ENCODE measurements around the gene BIN2. TPM values are rescaled to one million over a fixed set of nuclear protein-coding genes. Genes with fewer than 3 reads are reported as not detected.

BIN2 gene
- total RNA-seq, 4 donors from 2014 or later: 0.68 to 1.9 (median 1.3) TPM

GRCh38 chr12:51326698-51327439 lies 2.9 kb upstream of the BIN2 start:
- 60% methylated on average over 7 of the region's 7 CpGs for WGBS
- no peak for DNase-seq (ENCODE audit: low spot score in 2 of 2)
- H3K9me3 ChIP-seq: no peaks in the 10 kb centered on the region
- no peaks in the 10 kb centered on the region for H3K27me3 ChIP-seq
- H3K4me3 ChIP-seq: no peak overlapping the region
- peaks cover 24% of the 10 kb centered on the region for H3K4me1 ChIP-seq
- H3K36me3 ChIP-seq: no peaks in the 10 kb centered on the region
- H3K27ac ChIP-seq: peak overlapping the region; percentile 49
- TF ChIP-seq POLR2AphosphoS5 (IDR thresholded peaks at IDR 0.05) (no peak), EP300 (IDR thresholded peaks at IDR 0.05) (no peak), CTCF (IDR thresholded peaks at IDR 0.05) (no peak), POLR2A (IDR thresholded peaks at IDR 0.05) (no peak)

- Histone ChIP-seq H3K4me1 (peaks cover 30% of the 10 kb centered on the region), H3K4me3 (no peak overlapping the region), H3K27me3 (no peaks in the 10 kb centered on the region), H3K36me3 (no peaks in the 10 kb centered on the region), H3K9me3 (no peaks in the 10 kb centered on the region), H3K27ac (peak overlapping the region; percentile 62)
- WGBS: 72% methylated on average over 4 of the region's 4 CpGs
- TF ChIP-seq POLR2AphosphoS5 (IDR thresholded peaks at IDR 0.05) (no peak), POLR2A (IDR thresholded peaks at IDR 0.05) (no peak), CTCF (IDR thresholded peaks at IDR 0.05) (no peak), EP300 (IDR thresholded peaks at IDR 0.05) (no peak)
- DNase-seq (ENCODE audit: low spot score in 2 of 2): no peak
Observed at GRCh38 chr12:51324953-51325352, 979 bp upstream of the BIN2 start.

DNA sequence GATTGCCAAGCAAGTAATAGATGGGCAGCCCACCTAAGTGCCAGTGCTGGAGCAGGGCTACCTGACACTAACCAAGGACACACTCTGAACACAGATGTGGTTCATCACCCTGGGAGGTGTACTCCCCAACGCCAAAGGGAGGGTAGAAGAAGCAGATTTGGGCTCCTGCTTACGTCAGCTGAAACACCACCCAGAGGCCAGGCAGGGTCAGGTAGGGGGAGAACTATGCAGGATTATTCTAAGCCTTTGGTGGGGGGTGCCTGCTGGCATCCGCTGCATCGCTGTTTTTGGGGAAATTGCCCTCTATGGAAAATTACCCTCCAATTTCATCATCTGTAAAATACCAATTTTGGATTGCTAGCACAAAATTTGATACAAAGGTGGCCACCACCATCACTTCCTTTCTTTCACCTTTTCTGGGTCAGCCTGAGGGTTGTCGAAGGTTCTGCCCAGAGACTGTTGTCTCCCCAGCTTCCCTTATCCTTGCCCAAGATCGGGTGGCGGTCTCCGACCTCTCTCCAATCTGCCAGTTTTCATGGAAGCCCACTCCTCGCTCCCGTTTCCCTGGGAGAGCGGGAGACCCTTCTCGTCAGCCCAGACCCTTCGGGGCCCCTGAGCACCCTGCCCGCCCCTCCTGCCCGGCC lies 535 bp downstream of the BIN2 start:
- H3K9me3 ChIP-seq: no peaks in the 10 kb centered on the region
- TF ChIP-seq POLR2A (IDR thresholded peaks at IDR 0.05): no peak
- no peak for TF ChIP-seq CTCF (IDR thresholded peaks at IDR 0.05)
- TF ChIP-seq POLR2AphosphoS5 (IDR thresholded peaks at IDR 0.05): no peak
- TF ChIP-seq EP300 (IDR thresholded peaks at IDR 0.05): no peak
- H3K27me3 ChIP-seq: no peaks in the 10 kb centered on the region
- no peaks in the 10 kb centered on the region for H3K36me3 ChIP-seq
- peak overlapping the region; percentile 22 for H3K4me3 ChIP-seq
- DNase-seq (ENCODE audit: low spot score in 2 of 2): no peak
- peaks cover 38% of the 10 kb centered on the region for H3K4me1 ChIP-seq
- 83% methylated on average over 15 of the region's 15 CpGs for WGBS
- H3K27ac ChIP-seq: peak overlapping the region; percentile 62

DNA sequence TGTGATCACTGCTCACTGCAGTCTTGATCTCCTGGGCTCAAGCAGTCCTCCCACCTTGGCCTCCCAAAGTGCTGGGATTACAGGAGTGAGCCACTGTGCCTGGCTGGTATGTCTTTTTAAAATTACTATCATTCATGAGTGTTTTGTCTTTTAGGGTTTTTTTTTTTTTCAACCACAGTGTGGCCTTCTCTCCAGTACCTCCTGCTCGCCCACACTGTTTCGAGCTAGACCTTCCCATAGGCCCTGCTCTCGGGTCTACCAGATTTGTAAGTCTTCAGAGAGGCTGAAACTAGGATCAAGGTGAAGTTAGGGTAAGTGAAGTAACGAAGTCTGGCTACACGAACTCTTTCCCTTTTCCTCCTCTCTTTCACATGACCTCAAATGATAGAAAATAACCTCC lies 1.5 kb downstream of the BIN2 start:
- no peak overlapping the region for H3K27ac ChIP-seq

More for the DNA sequence above, 1.5 kb downstream of the BIN2 start:
- Histone ChIP-seq H3K9me3 (no peaks in the 10 kb centered on the region), H3K4me1 (peaks cover 38% of the 10 kb centered on the region), H3K27me3 (no peaks in the 10 kb centered on the region), H3K36me3 (no peaks in the 10 kb centered on the region), H3K4me3 (peak overlapping the region; percentile 7)
- no peak for DNase-seq (ENCODE audit: low spot score in 2 of 2)
- WGBS: 76% methylated on average over 5 of the region's 5 CpGs
- TF ChIP-seq CTCF (IDR thresholded peaks at IDR 0.05) (no peak), POLR2A (IDR thresholded peaks at IDR 0.05) (no peak), POLR2AphosphoS5 (IDR thresholded peaks at IDR 0.05) (no peak), EP300 (IDR thresholded peaks at IDR 0.05) (no peak)
